Anterior cingulate cortex (tissue), 58 donors: Measurements from ENCODE around the gene PTPRN2.
A peak's percentile ranks its signal among the peaks of the same experiment; 100 is the strongest.
"Not testable (repeated sequence)": the region's sequence is repeated elsewhere in the genome, so short reads cannot be mapped to it uniquely, and the experiment has no call there.

ENCODE experiments used
- DNase-seq, 58 donors: peaks; one replicate each; lab custom pipeline; 2025; lab: John Stamatoyannopoulos, UW

The PTPRN2 gene

GRCh38 chr7:158257001-158257400 lies 330.6 kb downstream of the PTPRN2 start:
- no peak for DNase-seq

DNA sequence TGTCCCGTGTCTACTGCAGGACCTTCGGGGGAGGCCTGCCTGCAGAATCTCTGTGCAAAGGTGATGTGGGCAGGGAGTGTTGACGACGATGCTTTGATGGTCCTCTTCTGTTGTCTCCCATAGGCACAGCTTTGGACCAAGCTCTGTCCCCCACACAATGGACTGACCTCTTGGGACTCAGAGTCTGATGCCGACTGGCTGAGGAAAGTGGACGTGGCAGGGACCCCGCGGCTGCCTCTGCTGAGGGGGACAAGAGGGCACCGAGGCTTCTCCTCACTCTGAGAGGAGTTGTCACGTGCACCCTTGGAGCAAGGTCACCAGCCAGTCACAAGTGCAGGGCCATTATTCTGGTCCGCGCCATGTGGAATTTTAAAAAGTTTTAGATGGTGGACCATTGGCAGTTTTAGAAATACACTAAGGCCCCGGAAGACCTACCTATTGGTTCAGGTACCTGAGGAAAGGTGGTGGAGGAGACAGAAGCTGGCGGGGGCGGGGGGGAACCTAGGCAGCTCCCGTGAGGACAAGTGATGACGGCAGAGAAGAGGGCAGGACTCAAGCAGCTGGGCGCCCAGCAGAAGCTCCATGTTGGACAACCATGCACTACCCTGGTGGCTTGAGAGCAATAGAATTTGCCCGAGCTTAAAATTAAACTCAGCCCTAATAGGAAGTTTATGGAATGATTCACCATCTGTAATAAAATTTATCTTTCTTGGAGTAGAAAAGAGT lies 331.4 kb downstream of the PTPRN2 start:
- no peak for DNase-seq

- no peak for DNase-seq
Observed at GRCh38 chr7:158255558-158255957, 332.1 kb downstream of the PTPRN2 start.

GRCh38 chr7:158255156-158255555 lies 332.5 kb downstream of the PTPRN2 start:
- DNase-seq, result no peak

DNA sequence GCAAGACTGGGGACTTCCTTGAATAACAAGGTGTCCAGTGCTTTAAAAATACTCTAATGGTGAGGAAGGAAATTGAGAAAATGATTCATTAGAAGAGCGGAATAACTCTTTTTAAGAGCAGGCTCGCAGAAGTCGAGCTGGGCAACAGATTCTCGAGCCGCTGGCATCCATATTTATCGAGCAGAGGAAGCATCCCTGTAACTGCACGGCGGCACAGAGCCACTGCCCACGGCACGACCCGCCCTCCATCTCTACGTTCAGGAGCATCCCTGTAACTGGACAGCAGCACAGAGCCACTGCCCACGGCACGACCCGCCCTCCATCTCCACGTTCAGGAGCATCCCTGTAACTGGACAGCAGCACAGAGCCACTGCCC lies 334.0 kb downstream of the PTPRN2 start:
- not testable (repeated sequence) for DNase-seq

- DNase-seq, result peak in 1 of 58 donors; percentile 36
Observed at GRCh38 chr7:158252837-158253669, 334.6 kb downstream of the PTPRN2 start.

DNA sequence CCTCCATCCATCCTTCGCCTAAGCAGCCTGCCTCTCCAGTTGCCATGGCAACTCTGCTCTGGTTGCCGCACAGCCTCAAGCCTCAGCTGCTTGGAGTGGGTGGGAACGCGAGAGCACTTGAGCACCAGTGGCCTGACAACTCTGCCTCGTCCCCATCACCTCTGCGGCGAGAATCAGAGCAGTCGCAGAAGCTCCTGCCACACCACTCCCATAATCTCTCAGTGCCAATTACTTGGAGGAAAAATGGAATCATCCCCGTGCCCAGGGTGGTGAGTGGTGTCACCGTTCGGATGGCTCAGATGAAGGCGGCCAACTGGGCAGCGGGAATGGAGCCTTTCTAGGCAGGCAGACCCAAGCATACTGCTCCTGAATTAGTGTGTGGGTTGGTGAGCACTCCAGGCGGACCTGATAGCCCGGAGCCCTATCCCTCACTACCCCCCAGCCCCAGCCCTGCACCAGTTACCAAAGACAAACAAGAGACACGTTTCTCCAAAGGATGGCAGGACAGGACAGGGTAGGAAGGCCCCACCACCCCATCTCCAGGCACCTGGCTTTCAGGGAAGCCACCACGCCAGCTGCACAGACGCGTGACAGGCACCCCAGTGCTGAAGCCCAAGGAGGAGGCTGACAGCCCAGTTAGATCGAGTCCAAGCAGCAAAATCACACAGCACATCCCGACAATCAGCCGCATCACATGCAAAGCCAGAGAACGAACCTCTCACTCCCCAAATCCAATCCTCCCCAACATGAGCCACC lies 335.4 kb downstream of the PTPRN2 start:
- peak in 49 of 58 donors; percentile 8 to 88 (median 59) for DNase-seq

GRCh38 chr7:158251061-158251965 lies 336.3 kb downstream of the PTPRN2 start:
- no peak for DNase-seq

- no peak for DNase-seq
Observed at GRCh38 chr7:158249692-158250091, 337.9 kb downstream of the PTPRN2 start.

DNA sequence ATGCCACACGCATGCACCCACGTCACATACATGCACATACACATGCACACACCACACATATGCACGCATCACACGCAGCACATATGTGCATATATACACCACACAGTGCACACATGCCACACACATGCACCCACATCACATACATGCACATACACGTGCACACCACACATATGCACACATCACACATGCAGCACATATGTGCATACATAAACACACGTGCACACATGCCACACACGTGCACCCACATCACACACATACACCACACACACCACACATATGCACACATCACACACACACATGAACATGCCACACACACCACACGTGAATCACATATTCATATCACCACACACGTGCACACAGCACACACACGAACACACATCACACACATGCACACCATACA lies 338.8 kb downstream of the PTPRN2 start:
- DNase-seq, result no peak

DNA sequence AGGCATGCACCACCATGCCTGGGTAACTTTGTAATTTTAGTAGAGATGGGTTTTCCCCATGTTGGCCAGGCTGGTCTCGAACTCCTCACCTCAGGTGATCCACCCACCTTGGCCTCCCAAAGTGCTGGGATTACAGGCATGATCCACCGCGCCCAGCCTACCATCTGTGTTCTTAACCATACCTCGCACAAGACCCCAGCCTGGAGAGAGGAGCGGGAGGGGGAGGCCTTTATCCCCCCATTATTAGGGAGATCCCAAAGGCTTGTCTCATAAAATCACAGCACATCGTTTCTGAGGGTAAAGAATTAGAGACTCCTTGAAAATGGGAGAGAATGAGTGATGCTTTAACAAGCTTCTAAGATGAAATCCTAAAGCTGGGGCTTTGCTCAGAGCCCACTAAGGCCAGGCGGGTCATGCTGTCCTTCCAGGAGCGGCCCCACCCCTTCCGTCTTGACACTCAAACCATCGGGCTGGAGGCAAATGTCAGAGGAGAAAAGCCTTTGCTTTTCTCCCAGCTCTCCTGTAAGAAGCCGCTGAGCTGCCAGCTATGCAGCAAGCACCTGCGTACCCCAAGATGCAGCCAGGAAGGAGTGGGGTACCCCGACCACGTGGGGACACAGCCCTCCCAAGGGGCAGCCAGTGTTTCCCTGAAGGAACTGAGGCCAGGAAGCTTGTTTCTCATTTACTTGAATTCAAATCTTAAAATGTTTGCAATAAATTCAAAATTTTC lies 339.7 kb downstream of the PTPRN2 start:
- DNase-seq, result no peak

- DNase-seq, result no peak
Observed at GRCh38 chr7:158246960-158247673, 340.5 kb downstream of the PTPRN2 start.

DNA sequence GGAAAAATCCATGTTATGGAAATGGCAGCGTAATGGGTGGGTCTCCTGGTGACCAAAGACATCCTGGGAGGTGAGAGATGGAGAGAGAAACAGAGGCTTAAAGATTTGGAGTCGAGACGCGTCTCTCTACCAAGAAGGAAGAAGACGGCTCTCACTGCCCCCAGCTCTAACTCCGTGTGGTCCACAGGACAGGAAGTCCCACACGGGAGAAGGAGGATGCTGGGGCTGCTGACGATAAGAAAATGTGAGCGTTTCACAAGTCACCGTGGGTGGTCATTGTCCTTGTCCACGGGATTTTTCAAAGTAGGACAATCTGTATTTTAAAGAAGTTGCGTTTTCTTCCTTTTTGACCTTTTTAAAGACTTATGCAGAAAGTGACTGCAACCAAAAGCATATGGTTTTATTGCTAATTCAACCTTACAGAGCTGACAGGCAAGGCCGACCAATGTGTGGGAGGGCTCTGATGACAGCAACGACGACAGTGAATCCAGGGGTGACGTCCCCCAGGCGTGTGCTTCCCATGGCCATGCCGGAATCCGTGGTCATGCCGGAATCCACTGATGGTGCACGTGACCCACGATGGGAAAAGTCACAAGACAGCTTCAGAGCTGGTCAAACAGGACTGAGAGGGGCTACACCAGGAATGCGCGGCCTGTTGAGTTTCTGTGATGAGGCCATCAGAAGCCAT lies 341.2 kb downstream of the PTPRN2 start:
- DNase-seq, result no peak

- DNase-seq, result no peak
Observed at GRCh38 chr7:158245724-158246041, 341.9 kb downstream of the PTPRN2 start.

GRCh38 chr7:158244873-158245723 lies 342.5 kb downstream of the PTPRN2 start:
- DNase-seq, result no peak

GRCh38 chr7:158244430-158244829 lies 343.2 kb downstream of the PTPRN2 start:
- no peak for DNase-seq

DNA sequence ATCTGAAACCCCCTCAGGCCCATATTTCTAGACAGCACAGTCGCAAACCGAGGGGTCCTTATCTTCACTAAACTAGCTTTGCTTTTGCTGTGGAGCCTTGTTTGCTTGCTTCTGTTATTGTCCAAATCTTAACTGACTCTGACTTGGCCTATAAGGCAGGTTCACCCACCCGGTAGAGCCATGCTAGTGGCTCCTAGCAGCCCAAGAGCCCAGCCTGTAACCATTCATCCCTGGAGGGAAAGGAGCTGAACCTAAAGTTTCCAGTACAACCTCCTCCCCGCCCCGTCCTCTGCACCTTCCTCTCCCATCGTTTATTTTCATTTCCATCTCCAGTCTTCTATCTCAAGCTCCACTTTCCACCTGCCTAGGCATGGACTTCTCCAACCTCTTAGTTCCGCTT lies 345.7 kb downstream of the PTPRN2 start:
- no peak for DNase-seq
